T47D (cell line): ENCODE measurements around the gene KCNQ1.

Experiments used
- DNase-seq, 2 experiments: peaks; one replicate each; pipeline versions ENCODE4 v3.0.0 to v3.0.0-alpha.2; 2011 to 2012; ENCODE audit warnings: low read depth in 1 of 2, low spot score in 1 of 2
- JUND ChIP-seq: IDR thresholded peaks from 2 replicates; pipeline ENCODE4 v1.6.1; 2012; ENCODE audit warnings: low read depth
- in situ Hi-C: cut with HindIII; loops from 2 replicates; pipeline ENCODE4 v1.10.0; 2016; ENCODE audit warnings: low sequenced_read_pairs, low pct_unique_long_range_greater_than_20kb

The KCNQ1 gene

DNA sequence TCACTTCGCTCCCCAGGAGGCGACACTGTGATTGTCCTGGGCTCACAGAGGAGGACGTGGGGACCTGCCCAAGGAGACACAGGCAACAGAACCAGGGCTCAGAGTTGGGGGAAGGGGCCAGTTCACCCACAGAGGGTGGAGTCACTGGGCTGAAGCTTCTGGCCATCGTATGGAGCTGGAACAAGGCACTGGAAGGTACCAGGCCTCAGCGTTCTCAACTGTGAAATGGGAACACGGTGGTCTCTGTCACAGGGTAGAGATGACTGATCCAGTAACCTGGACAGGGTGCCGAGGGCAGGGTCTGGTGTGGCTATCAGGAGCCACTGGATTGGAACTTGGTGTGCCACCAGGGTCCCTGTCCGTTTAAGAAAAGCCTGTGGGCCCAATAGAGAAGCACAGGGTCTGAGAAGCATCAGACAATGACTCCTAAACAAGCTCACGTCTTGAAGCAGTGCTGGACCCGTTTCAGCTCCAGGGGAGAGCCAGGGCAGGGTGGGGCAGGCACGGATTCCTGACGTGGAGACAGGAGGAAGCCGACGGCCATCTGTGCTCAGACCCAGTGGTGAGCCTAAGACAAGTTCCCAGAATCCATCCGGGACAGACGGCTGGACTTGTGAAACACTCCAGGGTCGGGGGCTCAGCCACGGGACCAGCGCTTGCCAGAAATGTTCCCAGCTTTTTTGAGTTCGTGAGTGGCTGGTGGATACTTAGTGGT is 280.0 kb downstream of the KCNQ1 start:
- no peak for DNase-seq
- in situ Hi-C loops, result no loop called here
- no peak for TF ChIP-seq JUND

DNA sequence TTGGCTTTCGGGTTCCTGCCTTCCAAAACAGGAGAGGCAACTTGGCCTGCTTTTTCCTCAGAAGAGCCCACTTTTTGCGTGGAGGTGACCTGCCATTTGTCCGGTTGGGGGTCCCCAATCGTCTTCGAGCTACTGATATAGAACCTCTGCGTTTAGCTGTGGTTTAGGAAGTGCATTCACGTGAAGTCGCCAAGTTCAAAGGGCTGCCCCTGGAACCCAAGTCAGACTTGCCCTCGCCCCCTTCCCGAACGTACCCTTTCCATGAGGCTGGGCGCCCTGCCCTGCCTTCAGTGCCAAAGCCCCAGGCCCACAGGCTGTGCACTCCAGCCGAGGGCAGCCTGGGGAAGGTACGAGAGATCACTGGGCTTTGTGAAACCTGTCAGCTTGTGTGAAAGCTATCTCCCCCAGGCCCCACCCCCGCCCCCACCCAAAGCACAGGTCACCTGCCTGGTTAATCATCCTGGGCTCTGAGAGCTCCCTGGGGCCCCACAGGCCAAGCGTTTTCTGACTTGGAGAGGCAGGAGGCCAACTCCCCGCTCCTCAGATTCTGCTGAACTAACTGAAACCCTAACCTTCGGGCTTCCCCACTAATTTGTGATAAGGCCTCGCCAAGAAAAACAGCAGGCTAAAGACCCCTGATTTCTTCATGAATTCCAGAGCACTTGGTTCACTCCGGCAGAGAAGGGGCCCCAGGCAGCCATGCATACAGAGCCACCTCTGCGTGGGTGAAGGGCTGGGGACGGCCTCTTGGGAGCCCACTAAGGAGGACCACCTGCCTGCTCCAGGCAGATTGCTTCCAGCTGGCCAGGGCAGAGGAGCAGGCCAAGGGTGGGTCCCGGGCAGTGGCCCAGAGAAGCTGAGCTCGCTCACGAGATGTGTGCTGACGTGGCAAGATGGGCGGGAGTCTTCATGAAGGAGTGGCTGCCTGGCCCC is 280.8 kb downstream of the KCNQ1 start:
- no peak for DNase-seq
- TF ChIP-seq JUND, result no peak
- in situ Hi-C loops, result no loop called here

DNA sequence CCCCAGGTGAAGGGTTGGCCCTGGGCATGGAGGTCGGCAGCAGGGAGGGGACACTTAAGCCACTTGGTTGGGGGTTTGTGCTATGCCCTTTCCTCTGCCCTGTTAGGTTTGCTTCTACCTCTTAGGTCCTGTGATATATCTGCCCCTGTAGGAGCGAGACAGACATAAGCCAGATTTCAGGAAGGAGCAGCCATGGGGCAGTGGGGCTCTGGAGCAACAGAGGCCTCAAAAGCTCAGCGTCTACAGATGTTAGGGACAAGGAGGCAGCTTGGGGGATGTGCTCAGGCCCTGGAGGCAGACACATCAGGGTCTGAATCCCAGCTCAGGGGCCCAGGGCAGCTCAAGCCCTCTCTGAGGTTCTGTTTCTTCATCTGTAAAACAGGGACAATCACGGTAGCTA is 282.2 kb downstream of the KCNQ1 start:
- TF ChIP-seq JUND, result no peak
- DNase-seq, result no peak
- in situ Hi-C loops, result no loop called here

DNA sequence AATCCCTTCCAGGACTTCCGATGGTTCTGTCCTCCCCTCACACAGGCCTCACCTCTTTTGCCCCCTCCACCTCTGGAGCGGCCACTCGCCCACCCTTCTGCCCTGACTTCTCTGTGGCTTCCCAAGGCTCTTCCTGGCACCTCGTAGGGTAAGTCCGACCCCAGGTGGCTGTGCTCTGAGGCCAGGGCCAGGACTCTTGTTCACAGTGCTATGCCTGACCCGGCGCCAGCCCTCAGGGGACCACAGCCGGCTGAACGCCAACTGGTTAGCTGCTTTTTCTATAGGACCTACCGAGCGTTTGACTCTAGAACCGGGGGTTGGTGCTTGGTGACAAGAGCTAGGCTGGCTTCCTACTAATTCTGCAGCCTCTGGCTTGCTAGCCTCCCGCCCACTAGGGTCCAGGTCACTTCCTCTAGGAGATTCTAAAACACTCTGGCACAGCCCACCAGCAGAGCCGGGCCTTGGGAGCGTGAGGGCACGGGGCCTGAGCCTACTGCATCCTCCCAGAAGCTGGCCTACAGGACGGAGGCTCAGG is 283.4 kb downstream of the KCNQ1 start:
- in situ Hi-C loops, result no loop called here
- no peak for TF ChIP-seq JUND
- no peak for DNase-seq

DNA sequence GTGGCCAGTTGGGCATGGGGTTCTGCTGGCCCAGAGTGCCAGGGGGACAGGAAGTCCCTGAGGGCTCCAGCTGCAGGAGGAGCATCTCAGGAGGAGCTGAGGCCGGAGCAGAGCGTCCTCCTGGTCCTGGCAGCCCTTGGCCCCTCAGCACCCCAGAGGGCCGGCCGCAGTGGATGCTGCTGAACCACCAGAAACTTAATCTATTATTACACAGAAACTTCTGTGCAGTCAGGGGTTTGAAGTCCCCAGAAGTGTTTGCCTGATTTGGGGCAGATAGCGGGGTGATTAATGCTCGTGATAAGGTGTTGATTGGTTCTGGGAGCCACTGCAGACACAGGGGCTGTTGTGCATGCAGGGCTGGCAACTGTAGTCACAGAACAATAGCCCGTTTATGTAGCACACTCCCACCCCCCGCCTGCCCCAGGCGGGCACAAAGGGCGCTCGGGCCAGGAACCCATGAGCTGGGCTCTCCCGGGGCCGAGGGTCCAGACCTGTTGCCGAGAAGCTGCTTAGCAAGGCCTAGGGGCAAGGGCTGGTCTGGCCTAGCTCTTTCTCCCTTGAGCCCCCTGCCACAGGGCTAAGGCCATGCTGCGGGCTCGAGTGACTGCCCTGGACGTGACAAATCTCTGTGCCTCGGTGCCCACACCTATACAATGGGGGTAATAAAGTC is 284.0 kb downstream of the KCNQ1 start:
- TF ChIP-seq JUND, result no peak
- in situ Hi-C loops, result no loop called here
- no peak for DNase-seq

DNA sequence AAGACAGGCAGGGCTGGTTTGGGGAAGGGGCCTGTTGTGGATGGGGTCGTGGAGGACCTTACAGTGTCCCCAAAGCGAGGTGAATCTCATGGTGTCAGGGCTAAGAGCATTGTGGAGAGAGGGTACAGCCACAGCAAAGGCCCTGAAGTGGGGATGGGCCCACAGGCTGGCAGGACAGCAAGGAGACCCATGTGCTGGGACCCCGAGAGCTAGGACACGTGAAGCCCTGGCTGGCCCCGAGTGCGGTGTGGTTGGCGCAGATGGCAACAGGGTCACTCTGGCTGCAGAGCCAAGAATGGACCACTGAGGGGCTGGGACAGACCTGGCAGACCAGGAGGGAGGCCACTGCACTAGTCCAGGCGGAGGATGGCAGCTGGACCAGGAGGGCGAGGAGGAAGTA is 285.0 kb downstream of the KCNQ1 start:
- no peak for TF ChIP-seq JUND
- no peak for DNase-seq
- in situ Hi-C loops, result no loop called here

DNA sequence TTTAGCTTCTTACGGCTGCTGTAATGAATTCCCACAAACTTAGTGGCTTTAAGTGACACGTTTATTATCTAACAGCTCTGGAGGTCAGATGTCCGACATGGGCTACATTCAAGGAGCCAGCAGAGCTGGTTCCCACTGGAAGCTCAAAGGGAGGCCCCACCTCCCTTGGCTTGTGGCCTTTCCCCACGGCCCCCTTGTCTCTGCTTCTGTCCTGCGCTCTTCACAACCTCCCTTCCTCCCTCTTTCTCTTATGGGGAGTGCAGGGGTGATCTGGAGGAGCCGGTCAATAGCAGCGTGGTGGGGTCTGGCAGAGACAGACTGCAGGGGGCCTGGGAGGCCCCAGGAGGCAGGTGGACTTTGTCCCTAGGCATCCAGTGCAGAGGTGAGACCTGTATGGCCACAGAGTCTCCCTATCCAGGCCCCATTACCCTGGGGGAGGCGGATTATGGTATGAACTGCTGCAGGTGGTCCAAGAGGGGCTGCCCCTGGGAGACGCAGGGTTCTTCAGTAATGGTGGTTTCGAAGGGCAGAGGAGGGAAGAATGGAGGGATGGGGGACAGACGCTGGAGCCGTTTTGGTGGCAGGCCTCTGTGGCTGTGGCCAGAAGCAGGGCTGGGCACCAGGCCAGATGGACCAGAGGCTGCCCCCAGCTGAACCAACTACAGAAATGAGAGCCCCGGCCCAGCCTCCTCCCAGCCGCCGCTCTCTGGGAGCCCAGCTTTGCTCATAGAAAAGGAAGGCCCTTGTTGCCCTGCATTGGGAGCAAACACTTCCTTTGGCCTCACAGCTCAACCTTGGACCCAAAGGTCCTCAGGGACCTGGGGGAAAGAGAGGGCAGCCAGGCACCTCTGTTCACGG is 285.7 kb downstream of the KCNQ1 start:
- in situ Hi-C loops, result no loop called here
- no peak for DNase-seq

DNA sequence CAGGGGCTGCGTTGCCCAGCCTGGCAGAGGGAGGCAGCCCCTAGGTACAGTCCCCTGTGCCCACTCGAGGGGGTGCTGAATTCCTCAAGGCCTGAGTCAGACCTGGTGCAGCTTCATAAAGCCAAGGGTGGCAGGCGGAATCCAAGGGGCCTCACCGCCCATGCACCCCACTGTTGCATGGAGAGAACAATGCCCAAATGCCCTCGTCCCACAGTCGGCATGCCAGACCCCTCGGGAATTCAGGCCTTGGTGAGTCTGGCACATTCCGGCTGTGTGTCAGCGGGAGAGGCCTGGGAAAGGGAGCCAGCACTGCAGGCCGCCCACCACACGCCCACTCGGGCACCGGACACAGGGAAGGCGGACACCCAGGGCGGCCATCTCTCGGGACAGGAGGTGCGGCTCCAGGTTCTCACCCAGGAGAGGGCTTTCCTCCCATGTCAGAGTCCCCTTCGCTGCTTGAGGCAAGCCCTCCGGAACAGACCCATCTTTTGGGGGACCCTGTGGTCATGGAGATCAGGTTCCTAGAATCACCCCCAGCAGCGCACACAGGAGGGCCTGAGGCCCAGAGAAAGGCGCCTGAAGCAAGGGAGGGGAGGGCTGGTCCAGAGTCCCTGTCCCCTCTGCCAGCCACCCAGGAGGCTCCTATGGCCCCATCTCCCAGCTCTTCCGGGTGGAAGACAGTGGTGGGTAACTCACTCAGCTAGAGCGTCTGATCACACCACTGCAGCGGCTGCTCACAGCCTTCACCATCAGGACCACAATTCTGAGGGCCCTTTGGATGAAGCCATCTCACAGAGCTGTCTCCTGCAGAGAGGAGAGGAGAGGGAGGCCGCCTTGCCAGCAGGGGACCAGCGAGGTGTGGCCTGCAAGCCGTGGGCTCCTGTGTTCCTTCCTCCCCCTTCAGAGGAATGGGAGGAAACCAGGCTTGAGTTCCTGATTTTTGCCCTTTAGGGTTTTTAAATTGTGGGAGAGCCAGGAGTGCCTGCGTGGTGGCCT is 286.6 kb downstream of the KCNQ1 start:
- no peak for TF ChIP-seq JUND
- DNase-seq, result no peak
- in situ Hi-C loops, result no loop called here

More for the DNA sequence above, 285.7 kb downstream of the KCNQ1 start:
- TF ChIP-seq JUND, result no peak

DNA sequence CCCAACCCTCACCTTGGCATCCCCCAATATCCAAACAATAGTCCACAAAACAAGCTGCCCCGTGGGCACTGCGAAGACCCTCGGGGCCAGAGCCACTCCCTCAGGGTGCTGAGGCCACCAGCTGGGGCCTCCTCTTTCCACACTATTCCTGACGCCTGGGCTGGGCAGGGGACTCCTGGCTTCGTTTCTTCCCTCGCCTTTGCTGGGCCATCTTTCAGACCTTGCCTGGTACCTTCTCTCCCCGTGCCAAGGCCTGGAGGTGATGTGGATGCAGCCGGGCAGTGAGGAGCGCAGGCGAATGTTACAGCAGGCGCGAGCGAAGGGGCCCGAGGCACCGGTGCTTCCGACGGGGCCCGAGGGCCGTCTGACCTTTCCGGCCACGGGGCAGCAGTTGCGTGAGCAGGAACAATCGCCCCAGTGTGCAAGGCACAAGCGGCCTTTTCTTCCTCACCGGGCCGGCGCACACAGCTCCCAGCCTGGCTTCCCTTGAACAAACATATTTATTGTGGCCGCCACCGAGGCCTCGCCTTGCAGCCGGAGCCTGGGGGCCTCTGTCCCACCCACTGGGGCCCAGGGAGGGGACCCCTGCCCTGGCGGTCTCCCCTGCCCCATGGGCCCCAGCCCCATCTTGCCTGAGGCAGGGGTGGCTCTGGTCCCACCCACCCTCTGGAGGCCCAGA is 287.6 kb downstream of the KCNQ1 start:
- TF ChIP-seq JUND, result no peak
- in situ Hi-C loops, result no loop called here
- DNase-seq, result no peak

DNA sequence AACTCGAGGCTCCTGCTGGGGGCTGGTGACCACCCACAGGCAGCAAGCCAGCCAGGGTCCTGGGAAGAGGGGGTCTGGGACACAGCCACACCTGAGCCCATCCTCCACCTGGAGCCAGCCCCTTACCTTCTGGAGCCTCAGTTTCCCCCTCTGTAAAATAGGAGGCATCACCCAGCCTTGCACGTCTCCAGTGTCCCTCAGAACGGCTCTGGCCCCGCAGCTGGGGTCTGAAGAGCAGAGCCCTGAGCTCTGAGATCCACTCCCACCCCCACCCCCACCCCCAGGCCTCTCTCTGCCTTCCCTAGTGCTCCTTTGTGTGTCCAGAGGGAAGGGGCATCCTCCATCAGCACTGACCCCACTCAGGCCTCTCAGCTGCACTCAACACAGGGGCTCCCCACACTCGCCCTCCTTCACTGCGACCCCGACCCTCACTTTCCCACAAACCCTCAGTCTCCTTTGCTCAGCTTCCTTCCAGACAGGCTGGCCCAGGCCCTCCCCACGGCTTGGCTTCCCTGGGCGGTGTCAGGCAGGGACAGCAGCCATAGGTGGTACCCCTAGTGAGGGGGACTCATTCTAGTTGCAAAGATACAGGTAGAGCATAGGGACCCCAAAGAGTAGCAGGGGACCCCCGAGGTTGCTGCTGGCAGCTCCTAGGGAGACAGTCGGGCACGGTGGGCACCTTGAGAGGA is 288.3 kb downstream of the KCNQ1 start:
- in situ Hi-C loops, result no loop called here
- no peak for DNase-seq
- TF ChIP-seq JUND, result no peak
